ENCODE data around the gene PRSS48.
"Not testable (repeated sequence)": the region's sequence is repeated elsewhere in the genome, so short reads cannot be mapped to it uniquely, and the experiment has no call there.

The PRSS48 gene

GRCh38 chr4:151250706-151251105, 26.3 kb upstream of the PRSS48 start:
- H3K27ac ChIP-seq, result no peak overlapping the region
- TF ChIP-seq CTCF (conservative IDR thresholded peaks at IDR 0.05) (no peak), ZFX (IDR thresholded peaks at IDR 0.05) (no peak)

GRCh38 chr4:151251603-151252304, 25.2 kb upstream of the PRSS48 start:
- no peak overlapping the region for H3K27ac ChIP-seq
- TF ChIP-seq ZFX (IDR thresholded peaks at IDR 0.05) (no peak), CTCF (conservative IDR thresholded peaks at IDR 0.05) (no peak)

GRCh38 chr4:151255226-151255625, 21.7 kb upstream of the PRSS48 start:
- H3K27ac ChIP-seq, result not testable (repeated sequence)

GRCh38 chr4:151255680-151256079, 21.3 kb upstream of the PRSS48 start:
- H3K27ac ChIP-seq, result not testable (repeated sequence)

GRCh38 chr4:151256134-151256533, 20.8 kb upstream of the PRSS48 start:
- no peak for TF ChIP-seq CTCF (conservative IDR thresholded peaks at IDR 0.05)
- H3K27ac ChIP-seq, result no peak overlapping the region

- H3K27ac ChIP-seq, result no peak overlapping the region
- TF ChIP-seq ZFX (IDR thresholded peaks at IDR 0.05) (no peak), CTCF (conservative IDR thresholded peaks at IDR 0.05) (no peak)
Measured at GRCh38 chr4:151257704-151258103, 19.3 kb upstream of the PRSS48 start.

- H3K27ac ChIP-seq, result no peak overlapping the region
- no peak for TF ChIP-seq CTCF (conservative IDR thresholded peaks at IDR 0.05)
- TF ChIP-seq ZFX (IDR thresholded peaks at IDR 0.05), result no peak
Measured at GRCh38 chr4:151259752-151260151, 17.2 kb upstream of the PRSS48 start.

- TF ChIP-seq CTCF (conservative IDR thresholded peaks at IDR 0.05), result no peak
- no peak for TF ChIP-seq ZFX (IDR thresholded peaks at IDR 0.05)
- no peak overlapping the region for H3K27ac ChIP-seq
Measured at GRCh38 chr4:151260526-151260925, 16.4 kb upstream of the PRSS48 start.
